Measurements from ENCODE around the gene BCAT1. TPM values are rescaled to one million over a fixed set of nuclear protein-coding genes. Genes with fewer than 3 reads are reported as not detected.

Gene BCAT1
- total and polyA plus RNA-seq, 2 of the 8 experiments (the other 6 are each of a cell fraction or from before 2014, with no cell fraction given), result 19.7 to 263 TPM

DNA sequence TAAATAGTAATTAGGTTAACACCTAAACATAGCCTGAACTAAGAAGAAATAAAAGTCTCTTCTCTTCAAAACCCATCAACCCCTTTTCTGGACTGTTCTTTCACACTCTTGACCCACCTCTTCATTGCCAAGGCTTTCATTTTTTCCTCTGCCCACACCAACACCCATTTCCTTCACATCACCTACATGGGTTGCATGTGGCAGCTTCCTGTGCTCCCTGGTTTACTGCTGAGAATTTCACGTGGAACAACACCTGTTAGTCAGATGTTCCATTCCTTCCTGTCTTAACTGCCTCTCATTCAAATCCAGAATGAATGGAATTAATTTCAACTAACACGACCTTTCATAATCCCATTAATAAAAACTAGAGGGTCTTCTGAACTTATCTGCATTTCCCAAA is 157.3 kb downstream of the BCAT1 start (continued):
- TF ChIP-seq RNF2 (IDR thresholded peaks at IDR 0.05; ENCODE audit: borderline replicate concordance, low read depth, low read length, missing control alignments, poor library complexity, severe bottlenecking) (no peak), SP1 (IDR thresholded peaks at IDR 0.05; ENCODE audit: low read depth, low read length) (no peak), HDAC6 (IDR thresholded peaks at IDR 0.05; ENCODE audit: low read depth, low read length) (no peak), CBX8 (IDR thresholded peaks at IDR 0.05; ENCODE audit: borderline replicate concordance, low read depth, low read length) (no peak), EP300 (IDR thresholded peaks at IDR 0.05; ENCODE audit: borderline replicate concordance in 1 of 2, low read depth in 2 of 2, low read length in 2 of 2) (no peak), HDAC2 (IDR thresholded peaks at IDR 0.05; ENCODE audit: borderline replicate concordance in 1 of 2, low read depth in 2 of 2, low read length in 2 of 2) (no peak)

Measured in H1 (cell line).